Measurements from ENCODE around the gene TPRKB.
"Not testable (repeated sequence)": the region's sequence is repeated elsewhere in the genome, so short reads cannot be mapped to it uniquely, and the experiment has no call there.

Gene TPRKB

GRCh38 chr2:73685764-73686438, 51.2 kb downstream of the TPRKB start:
- no peak for TF ChIP-seq MYC (IDR thresholded peaks at IDR 0.05; ENCODE audit: low read depth, low read length)
- no peak for TF ChIP-seq MAX (IDR thresholded peaks at IDR 0.05; ENCODE audit: low read depth, low read length)
- TF ChIP-seq, protein P1, sequence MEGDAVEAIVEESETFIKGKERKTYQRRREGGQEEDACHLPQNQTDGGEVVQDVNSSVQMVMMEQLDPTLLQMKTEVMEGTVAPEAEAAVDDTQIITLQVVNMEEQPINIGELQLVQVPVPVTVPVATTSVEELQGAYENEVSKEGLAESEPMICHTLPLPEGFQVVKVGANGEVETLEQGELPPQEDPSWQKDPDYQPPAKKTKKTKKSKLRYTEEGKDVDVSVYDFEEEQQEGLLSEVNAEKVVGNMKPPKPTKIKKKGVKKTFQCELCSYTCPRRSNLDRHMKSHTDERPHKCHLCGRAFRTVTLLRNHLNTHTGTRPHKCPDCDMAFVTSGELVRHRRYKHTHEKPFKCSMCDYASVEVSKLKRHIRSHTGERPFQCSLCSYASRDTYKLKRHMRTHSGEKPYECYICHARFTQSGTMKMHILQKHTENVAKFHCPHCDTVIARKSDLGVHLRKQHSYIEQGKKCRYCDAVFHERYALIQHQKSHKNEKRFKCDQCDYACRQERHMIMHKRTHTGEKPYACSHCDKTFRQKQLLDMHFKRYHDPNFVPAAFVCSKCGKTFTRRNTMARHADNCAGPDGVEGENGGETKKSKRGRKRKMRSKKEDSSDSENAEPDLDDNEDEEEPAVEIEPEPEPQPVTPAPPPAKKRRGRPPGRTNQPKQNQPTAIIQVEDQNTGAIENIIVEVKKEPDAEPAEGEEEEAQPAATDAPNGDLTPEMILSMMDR (IDR thresholded peaks at IDR 0.05; ENCODE audit: low read depth, low read length), result no peak
- TF ChIP-seq POLR2A (IDR thresholded peaks at IDR 0.05; ENCODE audit: extremely low read depth, insufficient read length), result no peak
- no peak for DNase-seq (ENCODE audit: low read depth)
- no peak overlapping the region for H3K4me3 ChIP-seq (ENCODE audit: low read depth, low read length)

- not testable (repeated sequence) for DNase-seq (ENCODE audit: low read depth); H3K4me3 ChIP-seq (ENCODE audit: low read depth, low read length)
Observed at GRCh38 chr2:73684905-73685304, 52.2 kb downstream of the TPRKB start.

DNA sequence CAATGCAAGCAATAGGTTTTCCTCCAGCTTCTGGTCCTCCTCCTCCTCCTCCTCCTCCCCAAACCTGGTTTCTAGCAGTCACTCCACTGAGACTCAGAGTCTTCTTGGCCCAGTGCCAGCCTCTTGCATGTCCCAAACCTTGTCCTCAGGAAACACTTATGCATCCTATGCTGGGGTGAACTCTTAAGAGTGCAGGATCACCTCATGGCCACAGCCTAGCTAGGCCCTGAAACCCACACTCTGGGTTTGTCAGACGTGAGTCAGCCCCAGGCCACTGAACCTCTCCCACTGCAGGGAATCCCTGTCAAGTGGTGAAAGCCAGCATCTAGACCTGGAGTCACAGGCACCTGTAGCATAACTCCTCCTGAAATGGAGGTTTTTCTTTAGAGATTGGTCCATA, 52.8 kb downstream of the TPRKB start:
- DNase-seq (ENCODE audit: low read depth); H3K4me3 ChIP-seq (ENCODE audit: low read depth, low read length): not testable (repeated sequence)

GRCh38 chr2:73679951-73680571, 57.1 kb downstream of the TPRKB start:
- H3K4me3 ChIP-seq (ENCODE audit: low read depth, low read length), result not testable (repeated sequence)
- TF ChIP-seq, protein P1 (IDR thresholded peaks at IDR 0.05; ENCODE audit: low read depth, low read length), result peak; percentile 53
- peak; percentile 57 for DNase-seq (ENCODE audit: low read depth)
